Left ventricle myocardium superior (tissue), 1 donor: ENCODE measurements around the gene TMEM50B. TPM values are rescaled to one million over a fixed set of nuclear protein-coding genes. Genes with fewer than 3 reads are reported as not detected.
"Not testable (repeated sequence)": the region's sequence is repeated elsewhere in the genome, so short reads cannot be mapped to it uniquely, and the experiment has no call there.

ENCODE experiments used
- ATAC-seq: fragments of 200-7000 bp; cut with Tn5 transposase; one replicate; pipeline ENCODE4 v1.9.1; 2020; ENCODE audit warnings: mild to moderate bottlenecking, moderate library complexity
- DNase-seq: peaks from one replicate; pipeline ENCODE4 v3.0.0-alpha.2; 2020
- intact Hi-C: fragments of 100-400 bp; cut with micrococcal nuclease; formaldehyde crosslinking; loops from one replicate; pipeline ENCODE4 v1.11.0; 2022
- total RNA-seq: library from RNA; stranded (reverse); fragmentation: NEBNext Ultra II Directional; extraction: Animal tissue kit (Norgen Biotek cat#: 25700); gene quantifications from one replicate; pipeline ENCODE4 v1.2.1, GENCODE V29; 2021
- donor health status: DM: no; HTN: yes; CAD: no; lungs with severe emphysema.

TMEM50B gene
- total RNA-seq, 1 donor from 2014 or later = 32.8 TPM

DNA sequence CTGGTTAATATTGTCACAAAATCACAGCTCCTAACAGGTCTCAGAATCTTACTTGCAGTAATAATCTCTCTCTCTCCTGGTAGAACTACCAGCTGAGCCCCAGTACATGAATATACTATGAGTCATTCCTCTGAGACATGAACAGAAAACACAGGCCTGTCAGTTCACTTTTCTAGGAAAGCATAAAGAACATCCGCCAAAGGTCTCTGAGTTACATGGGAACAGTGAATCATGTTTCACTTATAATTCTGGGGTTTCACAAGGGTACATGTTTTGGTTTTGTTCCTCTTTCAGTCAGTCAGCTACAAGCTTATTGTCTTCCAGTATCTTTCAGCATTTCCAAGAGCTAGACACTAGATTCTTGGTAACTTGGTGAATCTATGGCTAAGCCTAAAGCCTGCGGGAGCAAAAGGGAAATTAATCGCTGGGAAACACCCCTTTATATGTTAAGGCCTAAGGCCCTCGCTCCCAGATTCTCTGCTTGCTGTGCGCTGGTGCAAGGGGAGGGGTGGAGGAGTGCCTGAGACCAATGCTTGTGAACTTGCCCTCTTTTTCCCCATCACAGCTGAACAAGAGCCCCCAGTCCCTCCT lies 44.9 kb downstream of the TMEM50B start:
- ATAC-seq (peak; percentile 83), DNase-seq (no peak)
- intact Hi-C loops = no loop called here

DNA sequence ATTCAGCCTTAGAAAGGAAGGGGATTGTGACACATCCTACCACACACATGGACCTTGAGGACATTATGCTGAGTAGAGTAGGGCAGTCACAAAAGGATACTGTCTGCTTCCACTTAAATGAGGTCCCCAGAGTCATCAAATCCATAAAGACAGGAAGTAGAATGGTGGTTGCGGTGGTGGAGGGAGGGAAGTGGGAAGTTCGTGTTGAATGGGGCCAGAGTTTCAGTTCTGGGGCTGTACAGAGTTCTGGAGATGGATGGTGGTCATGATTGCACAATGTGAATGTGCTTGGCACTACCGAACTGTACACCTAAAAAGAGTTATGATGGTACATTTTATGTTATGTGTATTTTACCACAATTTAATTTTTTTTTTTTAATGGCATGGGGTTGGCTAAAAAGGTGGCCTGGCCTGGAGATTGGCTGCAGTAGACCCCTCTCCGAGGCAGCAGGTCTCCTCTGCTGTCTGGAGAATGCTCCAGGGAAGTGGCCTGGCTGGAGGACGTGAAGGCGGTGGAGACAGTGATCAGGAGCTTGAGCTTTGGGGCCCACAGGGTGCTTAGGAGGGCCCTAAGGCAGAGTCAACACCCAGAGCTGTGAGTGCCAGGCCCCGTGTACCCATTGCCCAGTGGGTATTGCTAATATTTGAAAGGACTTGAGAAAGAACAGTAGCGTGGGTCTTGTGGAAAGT lies 46.2 kb downstream of the TMEM50B start:
- peak; percentile 38 for ATAC-seq
- intact Hi-C loops = no loop called here
- DNase-seq = no peak

DNA sequence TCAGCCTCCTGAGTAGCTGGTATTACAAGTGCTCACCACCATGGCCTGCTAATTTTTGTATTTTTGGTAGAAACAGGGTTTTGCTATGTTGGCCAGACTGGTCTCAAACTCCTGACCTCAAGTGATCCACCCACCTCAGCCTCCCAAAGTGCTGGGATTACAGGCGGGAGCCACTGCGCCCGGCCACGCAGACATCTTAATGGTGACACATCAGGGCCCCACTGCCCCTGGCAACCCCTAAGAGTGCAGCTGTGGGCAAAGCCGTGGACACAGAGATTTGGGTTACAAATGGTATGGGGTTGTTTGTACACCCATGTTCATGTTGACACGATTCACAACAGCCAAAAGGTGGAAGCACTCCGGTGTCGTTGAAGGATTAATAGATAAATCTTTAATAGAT lies 46.8 kb downstream of the TMEM50B start:
- intact Hi-C loops = no loop called here
- DNase-seq (no peak), ATAC-seq (no peak)

DNA sequence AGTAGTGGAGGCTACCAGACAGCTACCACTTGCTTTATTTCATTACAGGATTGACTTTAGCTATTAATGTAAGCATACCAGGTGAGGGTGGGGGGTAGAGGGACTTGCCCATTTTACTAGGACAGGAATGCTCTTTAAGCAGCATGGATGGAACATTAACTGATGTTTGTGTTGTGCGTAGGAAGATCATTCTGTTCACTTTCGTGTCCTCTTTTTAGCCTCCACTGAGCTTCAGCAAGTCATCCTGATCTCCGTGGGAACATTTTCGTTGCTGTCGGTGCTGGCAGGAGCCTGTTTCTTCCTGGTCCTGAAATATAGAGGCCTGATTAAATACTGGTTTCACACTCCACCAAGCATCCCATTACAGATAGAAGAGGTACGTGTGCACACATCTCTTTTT lies 47.3 kb downstream of the TMEM50B start:
- DNase-seq = no peak
- intact Hi-C loops = no loop called here
- ATAC-seq = no peak

DNA sequence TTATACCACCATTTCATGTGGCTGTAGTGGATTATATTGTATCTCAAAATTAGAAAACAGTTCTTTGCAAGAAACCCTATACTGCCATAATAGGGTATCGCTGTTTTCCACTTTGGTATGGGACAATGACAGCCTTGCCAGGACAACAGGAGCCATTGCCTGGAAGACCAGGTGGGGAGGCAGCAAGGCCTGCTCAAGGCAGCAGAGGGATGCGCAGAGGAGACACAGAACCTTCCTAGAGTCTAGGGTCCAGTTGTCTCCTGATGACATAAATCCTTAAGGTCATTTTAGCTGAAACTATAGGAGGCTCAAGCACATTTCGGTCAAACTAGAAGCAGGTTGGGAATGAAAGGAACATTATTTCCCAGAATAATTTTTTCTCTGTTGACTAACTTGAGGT lies 48.9 kb downstream of the TMEM50B start:
- no peak for ATAC-seq
- no peak for DNase-seq
- intact Hi-C loops = no loop called here

- DNase-seq = no peak
- intact Hi-C loops = no loop called here
- no peak for ATAC-seq
These were observed 51.1 kb downstream of the TMEM50B start for GRCh38 chr21:33428669-33429068.

- intact Hi-C loops = no loop called here
- ATAC-seq = no peak
- DNase-seq = no peak
These were observed 52.7 kb downstream of the TMEM50B start for GRCh38 chr21:33427051-33427450.

DNA sequence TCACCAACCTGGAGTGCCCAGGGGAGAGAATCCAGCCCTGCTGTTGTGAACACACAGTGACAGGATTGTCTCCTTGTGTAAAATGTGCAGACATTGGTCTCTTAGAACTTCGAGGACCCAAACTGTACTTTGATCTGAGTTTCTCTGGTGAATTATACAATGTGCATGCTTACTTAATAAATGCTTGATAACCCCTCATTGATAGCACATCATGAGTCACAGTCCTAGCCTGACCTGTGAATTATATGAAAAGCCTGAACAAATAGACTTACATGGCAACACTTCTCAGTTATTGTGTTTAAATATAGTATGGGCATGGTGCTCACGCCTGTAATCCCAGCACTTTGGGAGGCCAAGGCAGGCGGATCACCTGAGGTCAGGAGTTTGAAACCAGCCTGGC lies 53.9 kb downstream of the TMEM50B start:
- ATAC-seq (no peak), DNase-seq (no peak)
- intact Hi-C loops = no loop called here

DNA sequence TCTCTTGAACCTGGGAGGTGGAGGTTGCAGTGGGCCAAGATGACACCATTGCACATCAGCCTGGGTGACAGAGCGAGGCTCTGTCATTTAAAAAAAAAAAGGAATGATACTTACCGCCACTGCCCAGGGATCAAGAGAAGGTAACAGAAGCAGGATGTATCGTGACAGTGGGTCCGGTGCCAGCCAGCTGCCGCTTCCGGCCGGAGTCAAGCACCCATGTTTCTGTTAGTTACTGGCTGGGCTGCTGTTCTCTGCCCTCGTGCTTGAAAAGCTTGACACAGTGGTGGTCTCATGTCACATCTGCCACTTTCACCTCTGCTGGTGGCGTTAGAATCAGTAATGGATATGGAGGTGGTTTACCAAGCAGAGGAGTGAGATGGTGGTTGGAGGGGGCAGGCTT lies 55.6 kb downstream of the TMEM50B start:
- intact Hi-C loops = no loop called here

DNA sequence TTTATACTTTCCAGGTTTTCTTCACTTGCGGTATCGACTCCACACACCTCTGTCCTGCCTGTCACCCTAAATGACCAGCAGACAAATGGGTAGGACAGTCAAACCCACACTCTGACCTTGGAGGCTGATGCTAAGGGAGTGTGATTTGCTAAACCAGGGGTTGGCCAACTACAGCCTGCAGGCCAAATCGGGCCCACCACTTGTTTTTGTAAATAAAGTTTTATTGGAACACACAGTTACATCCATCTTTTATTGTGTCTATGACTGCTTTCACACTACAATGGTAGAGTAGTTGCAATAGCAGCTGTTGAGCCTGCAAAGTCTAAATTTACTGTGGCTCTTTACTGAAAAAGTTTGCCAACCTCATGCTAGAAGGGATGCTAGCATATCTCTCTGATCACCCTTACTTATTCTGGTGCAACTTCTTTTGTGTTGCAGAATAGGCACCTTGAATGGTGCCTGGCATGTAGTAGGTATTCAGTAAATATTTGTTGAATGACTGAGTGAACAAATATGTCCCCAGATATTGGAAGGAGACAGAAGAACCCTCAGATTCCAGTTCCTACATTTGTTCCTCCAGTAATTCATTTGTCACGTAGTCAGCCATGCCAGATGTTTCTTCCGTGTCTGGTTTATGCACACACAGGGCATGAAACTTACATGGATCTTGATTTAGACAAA lies 57.9 kb downstream of the TMEM50B start:
- ATAC-seq = no peak
- intact Hi-C loops = no loop called here

More for the DNA sequence above, 55.6 kb downstream of the TMEM50B start:
- DNase-seq (no peak), ATAC-seq (no peak)

DNA sequence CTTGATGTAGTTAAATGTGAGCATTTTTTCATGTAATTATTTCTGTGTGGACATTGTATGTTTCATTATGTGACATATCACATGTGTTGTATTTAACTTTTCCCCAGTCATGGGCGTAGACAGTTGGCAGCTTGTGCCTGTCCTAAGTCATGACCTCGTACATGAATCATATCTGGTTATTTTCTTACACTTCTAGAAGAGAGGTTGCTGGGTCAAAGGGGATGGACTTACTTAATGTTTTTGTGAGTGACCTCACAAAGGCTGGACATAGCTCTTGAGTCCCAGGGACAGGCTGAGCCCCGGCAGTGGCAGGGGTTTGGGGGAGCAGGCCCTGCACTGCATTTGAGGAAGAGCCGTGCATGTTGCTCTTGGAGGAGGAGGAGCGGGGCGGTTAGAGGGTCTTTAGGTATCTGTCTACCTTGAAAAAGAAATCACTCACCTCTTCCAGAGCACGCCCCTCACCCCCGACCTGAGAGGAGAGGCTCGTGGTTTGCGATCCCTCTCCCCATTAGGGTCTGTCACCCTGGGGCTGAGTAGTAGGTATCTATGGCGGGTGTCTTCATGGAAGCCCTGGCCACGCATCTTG lies 60.1 kb downstream of the TMEM50B start:
- intact Hi-C loops = no loop called here
- DNase-seq (no peak), ATAC-seq (peak; percentile 88)

More for the DNA sequence above, 57.9 kb downstream of the TMEM50B start:
- DNase-seq = no peak

DNA sequence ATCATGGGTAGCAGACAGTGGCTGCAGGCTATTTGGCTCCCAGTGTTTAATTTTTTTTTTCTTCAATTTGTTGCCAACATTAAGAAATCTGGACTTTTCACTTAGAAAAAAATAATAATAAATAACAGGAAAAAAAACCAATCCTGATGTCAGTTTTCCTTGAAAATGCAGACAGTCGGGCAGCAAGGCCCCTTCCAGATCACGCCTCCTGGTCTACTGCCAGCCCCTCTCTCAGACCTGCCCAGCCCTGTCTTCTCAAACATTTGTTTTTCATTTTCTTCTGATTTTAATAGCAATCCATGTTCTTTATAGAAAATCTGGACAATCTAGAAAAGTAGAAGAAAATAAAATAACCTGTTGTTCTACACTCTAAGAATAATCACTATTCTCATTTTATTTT lies 61.1 kb downstream of the TMEM50B start:
- intact Hi-C loops = no loop called here
- DNase-seq = peak; percentile 80
- ATAC-seq = peak; percentile 81

GRCh38 chr21:33414926-33415325 lies 64.8 kb downstream of the TMEM50B start:
- intact Hi-C loops = no loop called here
- DNase-seq (no peak), ATAC-seq (no peak)

- ATAC-seq (no peak), DNase-seq (no peak)
- intact Hi-C loops = no loop called here
These were observed 65.7 kb downstream of the TMEM50B start for GRCh38 chr21:33414068-33414467.

- DNase-seq = no peak
- intact Hi-C loops = no loop called here
- no peak for ATAC-seq
These were observed 66.8 kb downstream of the TMEM50B start for GRCh38 chr21:33412832-33413519.

GRCh38 chr21:33412439-33412831 lies 67.3 kb downstream of the TMEM50B start:
- ATAC-seq, DNase-seq, intact Hi-C loops: not testable (repeated sequence)

DNA sequence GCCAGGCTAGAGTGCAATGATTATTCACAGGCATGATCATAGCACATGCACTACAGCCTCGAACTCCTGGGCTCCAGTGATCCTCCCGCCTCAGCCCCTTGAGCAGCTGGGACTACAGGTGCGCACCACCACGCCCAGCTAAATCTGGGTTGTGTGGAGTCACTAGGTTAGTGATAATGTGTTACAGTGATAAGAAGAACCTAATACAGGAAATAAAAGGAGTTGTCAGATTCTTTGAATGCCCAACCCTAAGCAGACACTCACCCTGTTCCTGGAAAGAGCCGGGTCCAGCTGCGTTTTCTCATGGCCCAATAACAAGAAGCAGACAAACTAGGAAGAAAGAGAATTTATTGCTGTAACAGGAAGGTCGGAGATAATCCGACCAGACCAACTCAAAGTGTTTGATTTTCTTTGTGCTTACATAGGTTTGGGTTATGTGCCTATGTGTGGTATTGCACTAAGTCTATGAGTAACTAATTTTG lies 67.8 kb downstream of the TMEM50B start:
- ATAC-seq = peak; percentile 16
- intact Hi-C loops = no loop called here

GRCh38 chr21:33406493-33406892 lies 73.3 kb downstream of the TMEM50B start:
- no peak for ATAC-seq
- intact Hi-C loops = no loop called here
- no peak for DNase-seq

More for the DNA sequence above, 67.8 kb downstream of the TMEM50B start:
- DNase-seq = no peak

- ATAC-seq = peak; percentile 53
- intact Hi-C loops = no loop called here
- DNase-seq = peak; percentile 78
These were observed 75.8 kb downstream of the TMEM50B start for GRCh38 chr21:33403786-33404585.
